Endometrial microvascular endothelial cells (primary cell): Measurements from ENCODE around the gene ARHGDIB. TPM values are rescaled to one million over a fixed set of nuclear protein-coding genes. Genes with fewer than 3 reads are reported as not detected.

Source experiments
- in situ Hi-C: cut with HindIII; loops from 2 replicates; pipeline ENCODE4 v1.10.0; 2017; ENCODE audit warnings: low sequenced_read_pairs, low pct_unique_long_range_greater_than_20kb; ENCODE audit errors: inconsistent ontology term
- total RNA-seq: library from RNA; depleted of rRNA; stranded (reverse); fragments of >200 nt; gene quantifications from one replicate; pipeline ENCODE4 v1.2.3, GENCODE V29; 2015; ENCODE audit errors: inconsistent ontology term

ARHGDIB gene
- total RNA-seq, 1 donor from 2014 or later: 580 TPM

DNA sequence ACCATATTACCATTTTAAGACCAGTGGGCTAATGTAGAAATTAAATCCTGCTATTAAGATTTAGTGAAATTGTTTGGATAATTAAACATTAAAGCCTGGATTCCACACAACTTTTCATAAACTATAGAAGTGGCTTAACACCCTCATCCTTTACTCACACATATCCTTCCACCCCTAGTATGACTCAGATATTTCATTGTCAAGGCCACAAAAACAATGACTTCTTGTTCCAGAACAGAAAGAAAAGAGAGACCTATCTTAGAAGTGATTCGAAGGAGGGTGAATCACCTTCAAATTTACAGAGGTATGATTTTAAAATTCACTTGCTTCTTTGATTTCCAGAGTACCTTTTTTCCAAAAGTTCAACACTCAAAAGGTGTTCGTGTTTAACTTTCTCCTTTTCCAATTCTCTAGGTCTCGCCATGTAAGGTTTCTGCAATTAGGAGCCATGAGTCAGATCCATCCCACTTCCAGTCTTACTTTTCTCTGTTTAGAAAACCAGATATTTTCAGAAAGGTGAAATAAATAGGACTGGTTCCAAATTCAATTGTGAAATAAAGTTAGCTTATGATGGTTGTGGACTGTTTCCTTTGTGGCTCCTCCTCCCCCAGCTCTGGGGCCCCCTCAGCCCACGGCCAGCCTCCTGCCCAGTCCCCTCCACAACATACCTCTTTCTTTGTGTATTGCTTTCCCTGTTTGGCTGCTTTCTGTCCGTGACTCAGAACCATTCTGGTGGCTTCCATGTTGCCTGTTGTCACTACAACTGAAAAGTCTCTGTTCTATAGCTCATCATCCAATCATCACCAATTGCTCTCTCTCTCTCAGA, 51.1 kb downstream of the ARHGDIB start:
- in situ Hi-C loops: no loop called here

DNA sequence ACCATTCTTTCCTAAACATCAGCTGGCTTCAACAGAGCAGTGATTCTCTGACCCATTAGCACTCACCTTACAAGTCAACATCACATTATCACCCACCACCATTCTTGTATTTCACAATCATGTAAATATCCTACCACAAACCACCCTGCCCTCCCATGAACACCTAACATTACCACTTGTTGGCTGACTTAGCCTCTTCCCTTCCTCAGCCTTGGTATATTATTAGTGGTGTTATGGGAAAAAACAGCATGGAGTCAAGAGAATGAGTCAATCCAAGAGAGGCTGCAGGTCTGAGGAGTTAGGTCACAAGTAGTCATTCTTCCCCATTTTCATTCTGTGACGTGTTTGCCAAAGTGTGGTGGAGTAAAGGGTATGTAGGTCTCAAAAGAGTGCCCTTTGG, 53.4 kb downstream of the ARHGDIB start:
- in situ Hi-C loops: no loop called here

- in situ Hi-C loops: no loop called here
Measured at GRCh38 chr12:14906114-14906513, 55.3 kb downstream of the ARHGDIB start.

DNA sequence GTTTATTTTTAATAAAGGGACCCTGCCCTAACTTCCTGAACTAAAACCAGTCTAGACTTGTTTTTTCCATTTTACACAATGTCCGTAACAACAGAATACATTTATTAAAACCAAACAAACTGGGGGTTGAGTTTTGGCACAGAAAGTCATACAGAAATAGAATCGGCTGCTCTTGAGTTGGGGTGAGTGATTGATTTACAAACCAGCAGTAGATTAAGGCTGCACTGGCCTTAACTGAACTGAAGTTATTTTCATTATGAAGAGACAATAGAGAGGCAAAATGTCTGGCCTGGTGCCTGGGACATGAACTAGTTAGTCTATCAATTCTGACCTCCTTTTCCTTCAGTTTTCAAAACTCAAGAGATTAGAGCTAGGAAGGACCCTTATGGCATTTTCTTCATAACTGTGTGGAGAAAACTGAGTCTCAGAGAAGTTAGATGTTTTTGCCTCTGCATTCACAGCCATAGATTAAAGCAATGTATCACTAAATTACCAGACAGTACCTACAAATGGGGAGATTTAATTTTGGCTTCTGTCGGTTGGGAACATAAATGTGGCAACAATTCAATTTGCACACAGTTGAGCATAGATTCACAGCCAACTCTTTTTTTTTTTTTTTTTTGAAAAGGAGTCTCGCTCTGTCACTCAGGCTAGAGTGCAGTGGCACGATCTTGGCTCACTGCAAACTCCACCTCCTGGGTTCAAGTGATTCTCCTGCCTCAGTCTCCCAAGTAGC, 56.0 kb downstream of the ARHGDIB start:
- in situ Hi-C loops: no loop called here

DNA sequence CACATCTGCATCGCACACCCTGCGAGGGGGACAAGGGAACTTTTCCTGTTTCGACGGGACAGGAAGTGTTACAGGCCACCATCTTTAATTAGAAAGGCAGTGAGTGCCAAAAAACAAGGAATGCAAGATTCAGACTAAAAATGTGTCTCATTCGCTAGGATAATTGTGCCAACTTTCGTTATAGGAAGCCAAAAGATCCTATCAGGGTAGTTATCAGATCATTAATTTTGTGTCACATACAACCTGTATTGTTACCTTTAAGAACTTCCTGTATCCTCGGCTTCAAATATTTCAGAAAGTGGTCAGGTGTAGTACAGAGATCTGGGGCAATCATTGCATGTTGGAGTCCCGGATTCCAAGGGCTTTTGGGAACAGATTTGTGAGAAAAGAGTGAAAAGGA, 56.5 kb downstream of the ARHGDIB start:
- in situ Hi-C loops: no loop called here

- in situ Hi-C loops: no loop called here
Measured at GRCh38 chr12:14903386-14904098, 57.9 kb downstream of the ARHGDIB start.

DNA sequence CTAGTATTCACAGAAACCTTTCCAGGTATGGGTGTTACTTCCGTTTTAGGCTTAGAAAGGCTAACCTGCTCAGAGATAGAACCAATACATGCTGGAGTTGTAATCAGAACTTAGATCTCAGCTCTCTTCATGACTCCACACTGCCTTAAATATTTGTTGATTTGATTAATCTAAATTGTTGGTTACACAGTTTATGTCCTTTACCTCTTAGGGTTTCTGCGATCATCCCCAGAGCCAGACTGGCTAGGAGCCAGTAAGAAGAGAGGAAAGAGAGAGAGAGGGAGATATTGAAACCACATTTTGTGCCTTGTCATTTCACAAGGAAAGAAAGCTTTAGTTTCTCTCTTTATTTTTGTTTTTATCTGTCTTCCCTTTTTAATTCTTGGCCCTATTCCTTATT, 58.9 kb downstream of the ARHGDIB start:
- in situ Hi-C loops: no loop called here

DNA sequence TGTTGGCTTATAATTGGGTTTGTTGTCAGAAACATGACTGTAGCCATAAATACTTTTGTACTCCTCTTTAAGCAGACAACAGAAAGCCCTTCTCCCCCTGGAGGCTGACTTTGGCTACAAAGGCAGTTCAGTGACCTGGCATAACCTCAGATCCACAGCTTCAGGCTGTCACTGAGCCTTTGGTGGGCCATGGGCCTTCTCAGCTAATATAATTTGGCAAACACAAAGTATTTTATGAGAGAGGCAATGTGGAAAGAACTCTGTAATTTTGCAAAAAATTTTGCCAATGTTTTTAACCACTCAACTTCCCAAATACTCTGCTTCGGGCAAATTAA, 60.2 kb downstream of the ARHGDIB start:
- in situ Hi-C loops: no loop called here

DNA sequence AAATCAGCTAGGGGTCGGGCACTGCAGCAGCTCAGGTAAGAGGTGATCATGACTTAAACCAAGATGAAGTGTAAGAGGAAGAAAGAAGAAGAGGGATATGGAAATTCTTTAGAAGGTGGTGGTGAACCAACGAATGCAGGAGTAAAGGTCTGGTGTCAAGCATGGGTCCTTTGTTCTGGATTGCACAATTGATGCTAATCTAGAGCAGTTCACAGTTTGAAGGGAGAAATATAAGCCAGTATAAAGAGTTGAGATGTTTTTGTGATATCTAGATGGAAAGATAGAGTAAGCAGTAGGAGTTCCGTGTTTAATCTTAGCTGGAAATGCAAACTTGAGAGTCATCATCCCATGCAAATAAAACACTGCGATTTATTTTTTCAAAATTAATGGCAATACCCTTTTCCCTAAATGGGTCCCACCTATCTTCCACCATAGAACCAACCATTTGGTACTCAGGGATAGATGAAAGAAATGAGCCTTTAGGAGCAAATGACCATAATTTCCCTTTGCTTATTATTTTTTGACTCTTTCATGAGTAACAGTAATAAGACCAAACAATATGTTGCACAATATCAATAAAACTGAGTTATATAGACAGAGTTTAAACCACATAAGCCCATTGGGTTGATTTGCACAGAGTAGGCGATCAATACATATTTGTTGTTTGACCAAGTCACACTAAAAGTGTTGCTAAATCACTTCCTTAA, 60.7 kb downstream of the ARHGDIB start:
- in situ Hi-C loops: no loop called here

DNA sequence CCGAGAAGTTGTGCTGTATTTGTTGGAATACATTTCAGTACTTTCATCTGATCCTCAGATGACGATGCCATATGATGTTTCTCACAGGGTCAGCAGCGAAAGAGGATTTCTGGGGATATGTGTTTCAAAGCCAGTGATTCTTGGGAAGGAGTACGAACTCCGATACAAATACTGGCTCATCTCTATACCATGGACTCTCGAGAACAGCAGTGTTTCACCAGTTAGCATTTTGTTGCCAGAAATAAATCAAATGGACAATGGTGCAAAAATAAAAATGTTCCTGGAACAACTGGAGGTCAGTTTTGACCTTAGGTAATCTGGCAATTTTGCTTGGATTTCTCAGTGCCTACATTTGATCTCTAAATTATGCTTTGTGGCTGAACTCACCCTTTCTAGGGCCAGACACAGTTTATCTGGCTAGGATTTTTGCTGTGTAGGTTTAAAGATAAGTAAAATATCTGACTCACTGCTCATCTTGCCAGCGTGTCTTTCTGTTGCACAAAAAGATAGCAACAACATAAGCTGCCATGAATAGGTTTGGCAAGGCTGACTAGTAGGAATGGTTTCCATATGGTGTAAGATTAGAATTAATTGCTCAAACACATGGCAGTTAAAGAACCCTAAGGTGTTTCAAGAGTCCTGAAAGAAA, 64.8 kb downstream of the ARHGDIB start:
- in situ Hi-C loops: no loop called here

- in situ Hi-C loops: no loop called here
Measured at GRCh38 chr12:14893506-14894250, 67.7 kb downstream of the ARHGDIB start.

- in situ Hi-C loops: no loop called here
Measured at GRCh38 chr12:14892726-14893505, 68.5 kb downstream of the ARHGDIB start.

Other genes with a start within 250 kb of the ARHGDIB start
- gene WBP11, start 158.1 kb downstream of the ARHGDIB start, total RNA-seq: 26.0 TPM
- 2.3 TPM for gene C12orf60, start 157.9 kb downstream of the ARHGDIB start, total RNA-seq
- not detected for gene SMCO3, start 147.4 kb downstream of the ARHGDIB start, total RNA-seq
- under 0.01 TPM for gene ART4, start 118.1 kb downstream of the ARHGDIB start, total RNA-seq
- 17.3 TPM for gene MGP, start 75.7 kb downstream of the ARHGDIB start, total RNA-seq
- gene ERP27, start 23.1 kb downstream of the ARHGDIB start, total RNA-seq: 0.46 TPM
- not detected for gene PDE6H, start 11.4 kb upstream of the ARHGDIB start, total RNA-seq